Panc1 (cell line): ENCODE data around the gene PRKAR2B. TPM values are rescaled to one million over a fixed set of nuclear protein-coding genes. Genes with fewer than 3 reads are reported as not detected.

Source experiments
- ATAC-seq: fragments of 200-7000 bp; cut with Tn5 transposase; 2 replicates; pipeline ENCODE4 v1.9.1; 2020; ENCODE audit warnings: mild to moderate bottlenecking, moderate library complexity
- BruUV-seq: library from RNA; stranded (reverse); fragments of 400-500 nt; replicated peaks from 2 replicates; lab custom pipeline; 2021; lab: Mats Ljungman, UMichigan
- CTCF ChIA-PET: fragments of 300-600 bp; sonication (Branson Sonifier 250); formaldehyde crosslinking; loops from one replicate; lab custom pipeline; 2022; ENCODE audit warnings: antibody characterized with exemption; lab: Charles Lee
- POLR2A ChIA-PET: fragments of 300-600 bp; sonication (Branson Sonifier 250); formaldehyde crosslinking; loops from one replicate; lab custom pipeline; 2022; ENCODE audit warnings: antibody characterized with exemption; lab: Charles Lee
- DNase-seq: peaks from one replicate; pipeline ENCODE4 v3.0.0-alpha.2; 2010; ENCODE audit warnings: low read depth, low spot score
- H3K27ac ChIP-seq: 2 replicates; pipeline ENCODE4 v1.5.1; 2011; ENCODE audit warnings: mild to moderate bottlenecking, low read length, inconsistent platforms
- H3K27me3 ChIP-seq: fragments of 200-500 bp; sonication (Bioruptor generic); 2 replicates; pipeline ENCODE4 v1.6.0; 2014; ENCODE audit warnings: low read length, inconsistent platforms; ENCODE audit not compliant: control insufficient read depth, insufficient read depth
- H3K36me3 ChIP-seq: fragments of 200-500 bp; sonication (Bioruptor generic); 2 replicates; pipeline ENCODE4 v1.5.1; 2014; ENCODE audit warnings: inconsistent platforms, mild to moderate bottlenecking, low read length, moderate library complexity; ENCODE audit not compliant: control insufficient read depth, insufficient read depth
- H3K4me1 ChIP-seq: 2 replicates; pipeline ENCODE4 v1.5.1; 2011; ENCODE audit warnings: inconsistent platforms, mild to moderate bottlenecking, low read length, moderate library complexity; ENCODE audit not compliant: control insufficient read depth, insufficient read depth
- H3K4me3 ChIP-seq, 2 experiments: 2 replicates each; pipeline ENCODE4 v1.5.1; 2011 to 2012; ENCODE audit warnings: low read depth in 2 of 2, low read length in 2 of 2, mild to moderate bottlenecking in 2 of 2, inconsistent platforms in 1 of 2, moderate library complexity in 1 of 2
- H3K9me3 ChIP-seq: fragments of 200-500 bp; sonication (Bioruptor generic); 2 replicates; pipeline ENCODE4 v1.5.1; 2014; ENCODE audit warnings: low read depth, mild to moderate bottlenecking, inconsistent platforms, low read length, moderate library complexity; ENCODE audit not compliant: control insufficient read depth, insufficient read depth
- CTCF ChIP-seq: fragments of 450-650 bp; IDR thresholded peaks from 2 replicates; pipeline ENCODE4 v1.5.1; 2017; ENCODE audit warnings: mild to moderate bottlenecking
- POLR2AphosphoS5 ChIP-seq: IDR thresholded peaks from 2 replicates; pipeline ENCODE4 v1.6.1; 2012; ENCODE audit warnings: mild to moderate bottlenecking, low read depth, low read length, moderate library complexity
- SIN3A ChIP-seq: IDR thresholded peaks from 2 replicates; pipeline ENCODE4 v1.6.1; 2012; ENCODE audit warnings: low read depth, mild to moderate bottlenecking, low read length, moderate library complexity, borderline replicate concordance; ENCODE audit not compliant: insufficient read depth
- TCF7L2 ChIP-seq: IDR thresholded peaks from 2 replicates; pipeline ENCODE4 v1.6.1; 2011; ENCODE audit warnings: mild to moderate bottlenecking, low read depth, low read length, inconsistent platforms
- in situ Hi-C: cut with HindIII; loops from 2 replicates; pipeline ENCODE4 v1.10.0; 2016; ENCODE audit warnings: low sequenced_read_pairs, low pct_unique_long_range_greater_than_20kb
- intact Hi-C: fragments of 100-400 bp; cut with micrococcal nuclease; formaldehyde crosslinking; loops from one replicate; pipeline ENCODE4 v1.10.0; 2022; ENCODE audit not compliant: unreplicated experiment
- total RNA-seq: library from RNA; stranded (reverse); gene quantifications from one replicate; pipeline ENCODE4 v1.2.1, GENCODE V29; 2021; ENCODE audit not compliant: unreplicated experiment
- TF ChIP-seq, protein P1 (sequence below), 2 experiments: IDR thresholded peaks; 2 replicates each; pipeline ENCODE4 v1.6.1; 2011 to 2012; ENCODE audit warnings: low read depth in 2 of 2, control low read depth in 1 of 2, low read length in 1 of 2, mild to moderate bottlenecking in 1 of 2, moderate library complexity in 1 of 2; ENCODE audit not compliant: insufficient read depth in 1 of 2

Gene PRKAR2B
- total RNA-seq, 1 experiment from 2014 or later, result 0.51 TPM

DNA sequence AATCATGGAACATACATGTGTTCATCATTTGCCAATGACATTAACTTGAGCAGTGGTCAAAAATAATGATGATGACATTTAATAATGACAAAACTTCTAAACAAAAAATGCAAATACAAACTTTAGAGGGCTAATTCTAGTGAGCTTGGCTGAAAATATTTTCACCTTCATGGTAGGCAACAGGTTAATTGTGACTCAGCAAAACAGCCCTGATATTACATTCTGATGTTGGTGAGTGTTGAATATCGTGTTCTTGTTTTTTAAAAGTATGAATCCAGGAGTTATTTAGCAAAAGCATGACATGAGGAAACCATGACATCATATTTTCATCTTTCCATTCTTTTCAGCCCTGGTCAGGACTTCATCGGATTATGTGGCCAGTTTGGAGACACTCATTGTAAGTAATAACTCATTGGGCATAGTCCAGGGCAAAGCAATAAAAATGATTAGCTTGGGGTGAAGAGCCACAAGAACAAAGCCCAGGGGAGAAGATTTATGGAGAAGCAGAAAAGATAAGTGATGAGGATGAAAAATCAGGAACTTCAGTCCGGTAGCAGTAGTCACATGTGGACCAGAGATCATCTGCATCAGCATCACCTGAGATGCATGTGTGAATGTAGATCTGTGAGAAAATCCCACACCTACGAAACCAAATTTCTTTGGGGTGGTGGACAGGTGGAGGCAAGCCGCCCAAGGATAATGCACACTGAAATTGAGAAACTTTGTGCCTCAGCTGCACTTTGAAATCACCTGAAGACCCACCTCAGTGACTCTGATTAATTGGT, 46.8 kb upstream of the PRKAR2B start:
- no peak for TF ChIP-seq TCF7L2
- TF ChIP-seq, protein P1, sequence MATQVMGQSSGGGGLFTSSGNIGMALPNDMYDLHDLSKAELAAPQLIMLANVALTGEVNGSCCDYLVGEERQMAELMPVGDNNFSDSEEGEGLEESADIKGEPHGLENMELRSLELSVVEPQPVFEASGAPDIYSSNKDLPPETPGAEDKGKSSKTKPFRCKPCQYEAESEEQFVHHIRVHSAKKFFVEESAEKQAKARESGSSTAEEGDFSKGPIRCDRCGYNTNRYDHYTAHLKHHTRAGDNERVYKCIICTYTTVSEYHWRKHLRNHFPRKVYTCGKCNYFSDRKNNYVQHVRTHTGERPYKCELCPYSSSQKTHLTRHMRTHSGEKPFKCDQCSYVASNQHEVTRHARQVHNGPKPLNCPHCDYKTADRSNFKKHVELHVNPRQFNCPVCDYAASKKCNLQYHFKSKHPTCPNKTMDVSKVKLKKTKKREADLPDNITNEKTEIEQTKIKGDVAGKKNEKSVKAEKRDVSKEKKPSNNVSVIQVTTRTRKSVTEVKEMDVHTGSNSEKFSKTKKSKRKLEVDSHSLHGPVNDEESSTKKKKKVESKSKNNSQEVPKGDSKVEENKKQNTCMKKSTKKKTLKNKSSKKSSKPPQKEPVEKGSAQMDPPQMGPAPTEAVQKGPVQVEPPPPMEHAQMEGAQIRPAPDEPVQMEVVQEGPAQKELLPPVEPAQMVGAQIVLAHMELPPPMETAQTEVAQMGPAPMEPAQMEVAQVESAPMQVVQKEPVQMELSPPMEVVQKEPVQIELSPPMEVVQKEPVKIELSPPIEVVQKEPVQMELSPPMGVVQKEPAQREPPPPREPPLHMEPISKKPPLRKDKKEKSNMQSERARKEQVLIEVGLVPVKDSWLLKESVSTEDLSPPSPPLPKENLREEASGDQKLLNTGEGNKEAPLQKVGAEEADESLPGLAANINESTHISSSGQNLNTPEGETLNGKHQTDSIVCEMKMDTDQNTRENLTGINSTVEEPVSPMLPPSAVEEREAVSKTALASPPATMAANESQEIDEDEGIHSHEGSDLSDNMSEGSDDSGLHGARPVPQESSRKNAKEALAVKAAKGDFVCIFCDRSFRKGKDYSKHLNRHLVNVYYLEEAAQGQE (IDR thresholded peaks at IDR 0.05; ENCODE audit: insufficient read depth in 1 of 2, low read depth in 2 of 2, low read length in 1 of 2), result no peak
- TF ChIP-seq CTCF, result no peak
- TF ChIP-seq SIN3A, result no peak
- no peak for TF ChIP-seq POLR2AphosphoS5

GRCh38 chr7:106999023-106999422, 45.5 kb upstream of the PRKAR2B start:
- intact Hi-C loops (no loop called here), in situ Hi-C loops (no loop called here)
- H3K27me3 ChIP-seq, result no peaks in the 10 kb centered on the region
- no peak overlapping the region for H3K27ac ChIP-seq
- no peaks in the 10 kb centered on the region for H3K4me1 ChIP-seq
- no peaks in the 10 kb centered on the region for H3K9me3 ChIP-seq
- no peak for TF ChIP-seq TCF7L2
- TF ChIP-seq CTCF, result no peak
- TF ChIP-seq SIN3A, result no peak
- TF ChIP-seq, protein P1 (IDR thresholded peaks at IDR 0.05; ENCODE audit: insufficient read depth in 1 of 2, low read depth in 2 of 2, low read length in 1 of 2), result no peak
- ChIA-PET POLR2A (no interaction called here), CTCF (no interaction called here)
- ATAC-seq, result no peak
- H3K36me3 ChIP-seq, result no peaks in the 10 kb centered on the region
- H3K4me3 ChIP-seq, result no peak overlapping the region
- no peak for DNase-seq
- no TSS peak for BruUV-seq

More for the DNA sequence above, 46.8 kb upstream of the PRKAR2B start:
- H3K36me3 ChIP-seq, result no peaks in the 10 kb centered on the region
- POLR2A ChIA-PET, result interaction anchor here (0.6 kb wide), 1 partner anchor 820 kb away, joined by 3 read pairs; no protein-coding TSS in a partner anchor
- H3K4me1 ChIP-seq, result no peaks in the 10 kb centered on the region
- no TSS peak for BruUV-seq
- H3K27ac ChIP-seq, result no peak overlapping the region
- intact Hi-C loops (no loop called here), in situ Hi-C loops (no loop called here)
- no peaks in the 10 kb centered on the region for H3K9me3 ChIP-seq
- no peaks in the 10 kb centered on the region for H3K27me3 ChIP-seq
- H3K4me3 ChIP-seq, result no peak overlapping the region
- CTCF ChIA-PET, result no interaction called here
- no peak for ATAC-seq
- no peak for DNase-seq
